Stimulated activated CD8-positive, alpha-beta memory T cell treated with anti-CD3 and anti-CD28 coated beads, Interleukin-15, amount 100 ng/mL, for 4 hours (primary cell): ENCODE data around the gene PRKCH.
A peak's percentile ranks its signal among the peaks of the same experiment; 100 is the strongest.

Experiments
- DNase-seq, 2 donors: peaks; one replicate each; pipeline ENCODE4 v3.0.0-alpha.2; 2020; ENCODE audit warnings: low read depth in 2 of 2

Gene PRKCH

GRCh38 chr14:61426048-61426447, 104.7 kb downstream of the PRKCH start:
- DNase-seq = no peak

GRCh38 chr14:61428261-61428660, 106.9 kb downstream of the PRKCH start:
- DNase-seq = no peak

GRCh38 chr14:61429316-61429715, 107.9 kb downstream of the PRKCH start:
- no peak for DNase-seq

GRCh38 chr14:61430066-61430757, 108.8 kb downstream of the PRKCH start:
- DNase-seq = no peak

- DNase-seq = no peak
Observed at GRCh38 chr14:61433169-61433568, 111.8 kb downstream of the PRKCH start.

GRCh38 chr14:61433828-61434227, 112.4 kb downstream of the PRKCH start:
- DNase-seq = no peak

GRCh38 chr14:61434311-61434710, 112.9 kb downstream of the PRKCH start:
- no peak for DNase-seq

GRCh38 chr14:61435563-61436337, 114.4 kb downstream of the PRKCH start:
- DNase-seq = no peak

- DNase-seq = no peak
Observed at GRCh38 chr14:61437381-61437780, 116.0 kb downstream of the PRKCH start.

GRCh38 chr14:61438036-61438435, 116.7 kb downstream of the PRKCH start:
- DNase-seq = no peak

GRCh38 chr14:61438497-61438859, 117.1 kb downstream of the PRKCH start:
- no peak for DNase-seq

- DNase-seq = no peak
Observed at GRCh38 chr14:61438860-61439765, 117.7 kb downstream of the PRKCH start.

GRCh38 chr14:61439779-61440418, 118.5 kb downstream of the PRKCH start:
- DNase-seq = no peak

- DNase-seq = no peak
Observed at GRCh38 chr14:61443481-61443880, 122.1 kb downstream of the PRKCH start.

- peak; percentile 32 to 63 for DNase-seq
Observed at GRCh38 chr14:61444215-61444768, 122.9 kb downstream of the PRKCH start.

GRCh38 chr14:61451491-61451890, 130.1 kb downstream of the PRKCH start:
- no peak for DNase-seq

- DNase-seq = no peak
Observed at GRCh38 chr14:61451891-61452400, 130.6 kb downstream of the PRKCH start.

GRCh38 chr14:61452452-61452851, 131.1 kb downstream of the PRKCH start:
- DNase-seq = no peak

- DNase-seq = no peak
Observed at GRCh38 chr14:61453103-61453767, 131.9 kb downstream of the PRKCH start.

- DNase-seq = no peak
Observed at GRCh38 chr14:61454545-61454944, 133.2 kb downstream of the PRKCH start.

GRCh38 chr14:61455351-61455750, 134.0 kb downstream of the PRKCH start:
- DNase-seq = no peak
